Measurements from ENCODE around the gene TMX1. TPM values are rescaled to one million over a fixed set of nuclear protein-coding genes. Genes with fewer than 3 reads are reported as not detected.

Gene TMX1
- total RNA-seq, 1 donor from 2014 or later = 24.6 TPM

DNA sequence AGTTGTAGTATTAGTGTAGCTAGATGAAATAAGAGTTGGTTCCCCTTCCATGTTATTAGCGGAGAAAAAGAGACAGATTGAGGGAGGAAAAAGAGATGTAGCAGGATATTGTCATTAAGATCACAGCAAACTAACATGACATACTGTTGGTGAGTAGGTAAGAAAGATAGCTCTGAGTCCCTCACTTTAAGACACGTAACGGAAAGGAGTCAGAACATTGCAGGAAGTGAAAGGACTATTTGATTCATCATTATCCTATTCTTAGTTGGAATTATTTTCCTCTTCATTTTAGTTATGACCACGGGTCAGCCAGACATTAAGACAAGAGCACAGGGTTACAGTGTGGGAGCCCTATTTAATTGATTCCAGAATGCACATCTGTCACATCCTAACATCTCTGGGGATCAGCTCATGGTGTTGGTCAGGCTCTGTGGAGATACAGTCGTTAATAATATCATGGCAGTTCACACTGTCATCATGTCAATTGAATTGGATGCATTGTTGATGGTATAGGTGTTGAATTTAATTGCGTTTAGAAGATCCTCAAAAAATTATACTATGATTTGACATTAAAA lies 55.0 kb downstream of the TMX1 start:
- POLR2A ChIA-PET = no interaction called here
- no peak for DNase-seq
- CTCF ChIA-PET = no interaction called here
- Mint-ChIP-seq H3K27me3 (no peaks in the 10 kb centered on the region), H3K4me3 (no peak overlapping the region), H3K36me3 (ENCODE audit: low read depth) (no peaks in the 10 kb centered on the region), H3K9me3 (no peaks in the 10 kb centered on the region), H3K4me1 (no peaks in the 10 kb centered on the region), H3K27ac (no peak overlapping the region)
- TF ChIP-seq, protein P1, sequence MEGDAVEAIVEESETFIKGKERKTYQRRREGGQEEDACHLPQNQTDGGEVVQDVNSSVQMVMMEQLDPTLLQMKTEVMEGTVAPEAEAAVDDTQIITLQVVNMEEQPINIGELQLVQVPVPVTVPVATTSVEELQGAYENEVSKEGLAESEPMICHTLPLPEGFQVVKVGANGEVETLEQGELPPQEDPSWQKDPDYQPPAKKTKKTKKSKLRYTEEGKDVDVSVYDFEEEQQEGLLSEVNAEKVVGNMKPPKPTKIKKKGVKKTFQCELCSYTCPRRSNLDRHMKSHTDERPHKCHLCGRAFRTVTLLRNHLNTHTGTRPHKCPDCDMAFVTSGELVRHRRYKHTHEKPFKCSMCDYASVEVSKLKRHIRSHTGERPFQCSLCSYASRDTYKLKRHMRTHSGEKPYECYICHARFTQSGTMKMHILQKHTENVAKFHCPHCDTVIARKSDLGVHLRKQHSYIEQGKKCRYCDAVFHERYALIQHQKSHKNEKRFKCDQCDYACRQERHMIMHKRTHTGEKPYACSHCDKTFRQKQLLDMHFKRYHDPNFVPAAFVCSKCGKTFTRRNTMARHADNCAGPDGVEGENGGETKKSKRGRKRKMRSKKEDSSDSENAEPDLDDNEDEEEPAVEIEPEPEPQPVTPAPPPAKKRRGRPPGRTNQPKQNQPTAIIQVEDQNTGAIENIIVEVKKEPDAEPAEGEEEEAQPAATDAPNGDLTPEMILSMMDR (IDR thresholded peaks at IDR 0.05) = no peak
- no peak for ATAC-seq (ENCODE audit: low read depth)
- intact Hi-C loops (cut with micrococcal nuclease) = no loop called here

DNA sequence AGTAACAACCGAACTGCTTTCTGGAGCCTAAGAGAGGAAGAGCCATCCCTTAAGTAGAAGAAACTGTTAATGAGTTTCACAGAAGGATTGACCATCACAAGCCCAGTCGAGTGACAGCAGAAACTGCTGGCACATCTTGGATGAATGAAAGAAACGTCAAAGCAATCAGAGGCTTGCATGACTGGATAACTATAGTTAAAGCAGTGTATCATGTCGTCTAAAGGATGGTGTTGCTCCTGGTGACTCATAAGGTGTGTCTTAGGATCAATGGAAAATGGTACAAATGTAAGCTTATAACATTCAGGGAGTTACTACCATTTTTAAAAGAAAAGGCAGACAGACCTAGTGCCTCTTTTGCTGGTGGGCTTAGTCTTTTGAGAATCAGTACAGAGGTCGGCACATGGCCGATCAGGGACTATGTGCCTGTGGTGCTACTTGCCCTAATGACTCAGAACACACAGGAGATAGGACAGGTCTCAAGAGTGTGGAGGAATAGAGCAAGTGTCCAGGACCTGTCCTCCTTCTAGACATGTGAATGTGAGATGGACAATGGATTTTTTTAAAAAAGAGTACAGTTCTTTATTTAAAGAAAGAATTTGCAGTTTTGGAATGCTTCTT lies 55.7 kb downstream of the TMX1 start:
- intact Hi-C loops (cut with micrococcal nuclease) = no loop called here
- Mint-ChIP-seq H3K27me3 (no peaks in the 10 kb centered on the region), H3K4me1 (no peaks in the 10 kb centered on the region), H3K27ac (no peak overlapping the region), H3K9me3 (no peaks in the 10 kb centered on the region), H3K4me3 (no peak overlapping the region), H3K36me3 (ENCODE audit: low read depth) (no peaks in the 10 kb centered on the region)
- ChIA-PET POLR2A (no interaction called here), CTCF (no interaction called here)
- TF ChIP-seq, protein P1 (IDR thresholded peaks at IDR 0.05) = no peak
- no peak for ATAC-seq (ENCODE audit: low read depth)
- DNase-seq = no peak

DNA sequence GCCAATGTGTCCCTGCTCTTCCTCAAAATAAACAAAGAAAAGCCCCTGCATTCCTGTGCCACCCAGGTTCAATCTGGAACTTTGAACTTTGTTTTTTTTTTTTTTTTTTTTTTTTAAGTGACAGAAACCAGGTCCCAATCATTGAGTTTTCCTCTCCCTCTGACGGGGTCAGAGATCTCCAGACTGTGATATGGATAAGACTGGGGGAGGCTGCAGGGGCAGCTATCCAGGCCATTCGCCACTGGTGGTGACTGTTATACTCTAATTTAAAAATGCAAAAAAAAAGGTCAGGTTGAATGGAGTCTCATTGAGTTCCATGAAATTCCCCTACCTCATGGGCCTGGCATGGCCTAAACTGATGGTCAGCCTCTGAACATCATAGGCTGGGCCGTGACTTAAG lies 57.0 kb downstream of the TMX1 start:
- no peaks in the 10 kb centered on the region for H3K9me3 Mint-ChIP-seq
- H3K27ac Mint-ChIP-seq = no peak overlapping the region
- ChIA-PET CTCF (no interaction called here), POLR2A (no interaction called here)
- no peaks in the 10 kb centered on the region for H3K4me1 Mint-ChIP-seq
- no peak for DNase-seq
- ATAC-seq (ENCODE audit: low read depth) = no peak
- intact Hi-C loops (cut with micrococcal nuclease) = no loop called here
- H3K27me3 Mint-ChIP-seq = no peaks in the 10 kb centered on the region
- no peak overlapping the region for H3K4me3 Mint-ChIP-seq
- H3K36me3 Mint-ChIP-seq (ENCODE audit: low read depth) = no peaks in the 10 kb centered on the region
- TF ChIP-seq, protein P1 (IDR thresholded peaks at IDR 0.05) = no peak

DNA sequence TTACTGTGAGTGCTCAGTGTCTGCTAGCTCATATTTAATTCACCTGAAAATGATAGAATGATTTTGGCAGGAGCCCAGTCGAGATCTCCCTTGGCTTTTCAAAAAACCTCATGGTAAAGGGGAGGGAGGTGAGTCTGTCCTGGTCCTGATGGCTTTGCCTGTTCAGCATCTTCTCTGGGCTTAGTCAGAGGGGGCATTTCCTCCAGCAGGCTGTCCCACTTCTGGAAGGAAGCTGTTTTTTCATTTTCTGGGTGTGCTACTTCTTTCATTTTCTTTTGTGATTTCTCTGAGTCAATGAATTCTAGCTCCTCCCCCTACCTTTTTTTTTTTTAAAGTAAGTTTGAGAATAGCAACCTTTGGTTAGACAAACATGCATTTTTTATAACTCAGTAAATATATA lies 58.8 kb downstream of the TMX1 start:
- no peaks in the 10 kb centered on the region for H3K27me3 Mint-ChIP-seq
- no peaks in the 10 kb centered on the region for H3K4me1 Mint-ChIP-seq
- ATAC-seq (ENCODE audit: low read depth) = no peak
- intact Hi-C loops (cut with micrococcal nuclease) = no loop called here
- TF ChIP-seq, protein P1 (IDR thresholded peaks at IDR 0.05) = no peak
- H3K9me3 Mint-ChIP-seq = no peaks in the 10 kb centered on the region
- ChIA-PET POLR2A (no interaction called here), CTCF (interaction anchor here (1.2 kb wide), 1 partner anchor 16 kb away, joined by 4 read pairs; no protein-coding TSS in a partner anchor)
- H3K4me3 Mint-ChIP-seq = no peak overlapping the region
- DNase-seq = no peak
- no peak overlapping the region for H3K27ac Mint-ChIP-seq
- no peaks in the 10 kb centered on the region for H3K36me3 Mint-ChIP-seq (ENCODE audit: low read depth)

DNA sequence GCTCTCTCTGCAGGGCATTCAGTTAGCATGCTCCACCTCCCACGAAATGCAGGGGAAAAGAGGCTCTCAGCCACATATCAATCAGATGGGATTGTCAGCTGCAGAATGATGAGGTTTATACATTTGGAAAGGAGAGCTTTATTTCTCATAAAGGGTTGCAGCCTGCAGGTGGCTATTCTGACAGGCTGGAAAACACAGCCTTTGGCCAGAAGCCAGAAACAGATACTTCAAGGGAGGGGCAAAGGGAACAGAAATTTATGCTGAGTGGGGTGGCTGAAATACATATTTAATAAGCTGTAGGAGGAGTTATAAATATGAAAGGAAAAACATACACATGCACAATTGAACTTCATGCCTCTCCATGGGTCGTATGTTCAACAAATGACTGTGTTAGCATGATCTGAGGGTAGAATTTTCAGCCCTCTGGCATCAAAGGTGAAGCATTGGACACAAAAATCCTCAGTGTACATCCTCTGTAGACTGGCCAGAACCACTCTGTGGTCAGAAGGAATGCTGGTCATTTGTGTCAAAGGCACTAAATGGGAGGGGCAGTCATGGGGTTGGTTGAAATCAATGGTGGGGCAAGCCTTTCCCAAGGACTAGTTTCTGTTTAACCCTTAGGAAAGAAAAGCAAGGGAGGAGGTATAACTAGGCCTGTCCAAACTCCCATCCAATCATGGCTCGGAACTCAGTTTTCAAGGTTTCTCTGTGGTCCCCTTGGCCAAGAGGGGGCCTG lies 62.4 kb downstream of the TMX1 start:
- Mint-ChIP-seq H3K27ac (no peak overlapping the region), H3K4me1 (no peaks in the 10 kb centered on the region), H3K36me3 (ENCODE audit: low read depth) (no peaks in the 10 kb centered on the region), H3K27me3 (no peaks in the 10 kb centered on the region), H3K4me3 (no peak overlapping the region), H3K9me3 (no peaks in the 10 kb centered on the region)
- ATAC-seq (ENCODE audit: low read depth) = no peak
- intact Hi-C loops (cut with micrococcal nuclease) = no loop called here
- DNase-seq = no peak
- TF ChIP-seq, protein P1 (IDR thresholded peaks at IDR 0.05) = no peak
- CTCF ChIA-PET = no interaction called here
- POLR2A ChIA-PET = interaction anchor here (0.6 kb wide), 1 partner anchor 828 kb away, joined by 4 read pairs; no protein-coding TSS in a partner anchor

All from activated B cell treated with CpG ODN at 0.5 μM for 24 hours (primary cell).